SKM-1 treated with dmso at 0.1 percent for 144 hours (cell line): ENCODE data around the gene TCP1.
"Not testable (repeated sequence)": the region's sequence is repeated elsewhere in the genome, so short reads cannot be mapped to it uniquely, and the experiment has no call there.

Experiments used
- DNase-seq: peaks from one replicate; lab custom pipeline; 2025; ENCODE audit not compliant: unreplicated experiment; lab: John Stamatoyannopoulos, UW

The TCP1 gene

GRCh38 chr6:159789377-159790148, at the start of gene TCP1:
Gene TCP1 (minus strand): TSS chr6:159789602. CDS start chr6:159789468, 134 bp downstream.
- peak; percentile 99 for DNase-seq

- no peak for DNase-seq
Measured at GRCh38 chr6:159838020-159838744, 48.8 kb upstream of the TCP1 start.

GRCh38 chr6:159837511-159837910, 48.1 kb upstream of the TCP1 start:
- DNase-seq: no peak

- no peak for DNase-seq
Measured at GRCh38 chr6:159836718-159837490, 47.5 kb upstream of the TCP1 start.

GRCh38 chr6:159833997-159834603, 44.7 kb upstream of the TCP1 start:
- DNase-seq: no peak

- no peak for DNase-seq
Measured at GRCh38 chr6:159833556-159833955, 44.2 kb upstream of the TCP1 start.

- DNase-seq: no peak
Measured at GRCh38 chr6:159832946-159833345, 43.5 kb upstream of the TCP1 start.

- no peak for DNase-seq
Measured at GRCh38 chr6:159831373-159831679, 41.9 kb upstream of the TCP1 start.

- DNase-seq: no peak
Measured at GRCh38 chr6:159830501-159831372, 41.3 kb upstream of the TCP1 start.

GRCh38 chr6:159829526-159829925, 40.1 kb upstream of the TCP1 start:
- DNase-seq: peak; percentile 71

- DNase-seq: no peak
Measured at GRCh38 chr6:159828074-159828473, 38.7 kb upstream of the TCP1 start.

GRCh38 chr6:159826968-159827647, 37.7 kb upstream of the TCP1 start:
- no peak for DNase-seq

- no peak for DNase-seq
Measured at GRCh38 chr6:159826004-159826403, 36.6 kb upstream of the TCP1 start.

- DNase-seq: not testable (repeated sequence)
Measured at GRCh38 chr6:159824690-159825089, 35.3 kb upstream of the TCP1 start.

- DNase-seq: no peak
Measured at GRCh38 chr6:159823953-159824352, 34.6 kb upstream of the TCP1 start.

- DNase-seq: no peak
Measured at GRCh38 chr6:159821726-159822125, 32.3 kb upstream of the TCP1 start.

GRCh38 chr6:159821122-159821521, 31.7 kb upstream of the TCP1 start:
- no peak for DNase-seq

- DNase-seq: peak; percentile 81
Measured at GRCh38 chr6:159819932-159820640, 30.7 kb upstream of the TCP1 start.

GRCh38 chr6:159819098-159819497, 29.7 kb upstream of the TCP1 start:
- no peak for DNase-seq
